Measurements from ENCODE around the gene PREP. TPM values are rescaled to one million over a fixed set of nuclear protein-coding genes. Genes with fewer than 3 reads are reported as not detected.

Gene PREP
- total RNA-seq, 2 experiments from 2014 or later = 46.4 to 46.9 TPM

DNA sequence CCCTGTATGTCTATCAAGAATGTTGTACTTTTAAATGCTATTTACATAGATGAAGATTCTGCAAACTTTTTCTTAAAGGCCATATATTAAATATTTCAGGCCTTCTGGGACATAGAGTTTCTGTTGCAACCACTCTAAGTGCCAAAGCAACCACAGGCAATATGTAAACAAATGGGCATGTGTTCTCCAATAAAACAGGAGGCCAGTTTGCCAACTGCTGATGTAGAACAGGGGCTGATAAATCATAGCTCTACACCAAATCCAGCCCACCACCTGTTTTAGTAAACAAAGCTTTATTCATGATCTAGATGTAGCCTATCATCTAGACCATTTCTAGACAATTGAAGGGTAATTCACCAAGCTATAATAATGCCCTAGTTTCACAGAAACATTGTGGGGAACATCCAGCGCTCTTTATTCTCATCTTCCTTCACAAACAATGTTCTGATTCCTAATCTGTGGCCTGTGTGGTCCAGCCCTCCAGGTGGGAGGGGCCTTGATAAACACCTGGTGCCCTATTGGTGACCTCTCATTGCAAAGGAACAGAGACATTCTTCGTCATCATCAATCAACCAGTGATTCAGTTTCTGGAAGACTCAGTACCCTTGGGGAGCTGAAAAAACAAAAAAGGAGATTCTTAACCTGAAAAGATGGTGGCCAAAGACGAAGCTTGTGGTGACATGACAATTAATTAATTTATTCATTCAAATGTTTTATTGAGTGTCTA is 80.2 kb downstream of the PREP start:
- no peak for ATAC-seq
- POLR2A ChIA-PET = no interaction called here
- Mint-ChIP-seq H3K27me3 (no peaks in the 10 kb centered on the region), H3K36me3 (ENCODE audit: low read depth) (peaks cover 30% of the 10 kb centered on the region), H3K27ac (no peak overlapping the region), H3K4me1 (ENCODE audit: low read depth) (no peaks in the 10 kb centered on the region), H3K4me3 (no peak overlapping the region), H3K9me3 (no peaks in the 10 kb centered on the region)
- DNase-seq = no peak
- TF ChIP-seq, protein P1, sequence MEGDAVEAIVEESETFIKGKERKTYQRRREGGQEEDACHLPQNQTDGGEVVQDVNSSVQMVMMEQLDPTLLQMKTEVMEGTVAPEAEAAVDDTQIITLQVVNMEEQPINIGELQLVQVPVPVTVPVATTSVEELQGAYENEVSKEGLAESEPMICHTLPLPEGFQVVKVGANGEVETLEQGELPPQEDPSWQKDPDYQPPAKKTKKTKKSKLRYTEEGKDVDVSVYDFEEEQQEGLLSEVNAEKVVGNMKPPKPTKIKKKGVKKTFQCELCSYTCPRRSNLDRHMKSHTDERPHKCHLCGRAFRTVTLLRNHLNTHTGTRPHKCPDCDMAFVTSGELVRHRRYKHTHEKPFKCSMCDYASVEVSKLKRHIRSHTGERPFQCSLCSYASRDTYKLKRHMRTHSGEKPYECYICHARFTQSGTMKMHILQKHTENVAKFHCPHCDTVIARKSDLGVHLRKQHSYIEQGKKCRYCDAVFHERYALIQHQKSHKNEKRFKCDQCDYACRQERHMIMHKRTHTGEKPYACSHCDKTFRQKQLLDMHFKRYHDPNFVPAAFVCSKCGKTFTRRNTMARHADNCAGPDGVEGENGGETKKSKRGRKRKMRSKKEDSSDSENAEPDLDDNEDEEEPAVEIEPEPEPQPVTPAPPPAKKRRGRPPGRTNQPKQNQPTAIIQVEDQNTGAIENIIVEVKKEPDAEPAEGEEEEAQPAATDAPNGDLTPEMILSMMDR (IDR thresholded peaks at IDR 0.05) = no peak
- CTCF ChIA-PET = no interaction called here
- intact Hi-C loops (cut with micrococcal nuclease) = no loop called here

DNA sequence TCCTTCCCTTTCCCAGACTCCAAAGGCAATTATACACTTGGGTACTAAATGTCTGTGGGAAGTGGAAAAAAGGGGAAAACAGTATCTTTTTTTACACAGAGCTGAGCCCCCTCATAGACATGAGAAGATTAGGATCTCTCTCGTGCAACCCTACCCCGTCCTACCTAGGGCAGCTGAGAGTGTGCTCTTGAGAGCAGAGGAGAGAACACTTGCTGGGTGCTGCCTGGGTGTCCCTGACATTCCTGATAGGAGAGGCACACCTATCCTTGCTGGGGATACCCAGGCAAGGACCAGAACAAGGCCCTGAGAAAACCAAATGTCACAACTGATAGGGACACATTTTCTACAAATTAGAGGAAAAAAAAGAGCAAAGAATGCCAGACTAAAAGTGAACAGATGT is 81.2 kb downstream of the PREP start:
- peaks cover 34% of the 10 kb centered on the region for H3K36me3 Mint-ChIP-seq (ENCODE audit: low read depth)
- intact Hi-C loops (cut with micrococcal nuclease) = no loop called here

DNA sequence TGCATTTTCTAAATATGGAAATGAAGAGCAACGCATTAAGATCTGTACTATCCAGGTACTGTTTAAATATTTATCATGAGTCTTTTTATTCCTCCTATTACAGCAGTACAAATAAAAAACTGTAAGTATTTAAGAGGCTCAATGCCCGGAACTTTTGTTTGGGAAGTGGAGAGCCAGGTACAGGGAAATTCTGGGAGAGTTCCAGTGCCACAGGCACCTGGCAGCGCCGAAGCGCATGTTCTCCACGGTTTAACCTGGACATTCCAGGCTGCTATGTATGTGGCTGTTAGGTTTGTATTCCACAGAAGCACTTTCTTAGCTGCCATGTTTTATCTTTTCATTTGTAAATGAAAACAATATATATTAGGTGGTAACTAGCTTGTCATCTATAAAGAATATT is 81.7 kb downstream of the PREP start:
- CTCF ChIA-PET = no interaction called here
- TF ChIP-seq, protein P1 (IDR thresholded peaks at IDR 0.05) = no peak
- H3K27me3 Mint-ChIP-seq = no peaks in the 10 kb centered on the region
- peaks cover 33% of the 10 kb centered on the region for H3K36me3 Mint-ChIP-seq (ENCODE audit: low read depth)
- POLR2A ChIA-PET = no interaction called here
- no peak for DNase-seq
- ATAC-seq = no peak
- H3K4me3 Mint-ChIP-seq = no peak overlapping the region
- H3K9me3 Mint-ChIP-seq = no peaks in the 10 kb centered on the region
- intact Hi-C loops (cut with micrococcal nuclease) = no loop called here
- H3K27ac Mint-ChIP-seq = no peak overlapping the region
- H3K4me1 Mint-ChIP-seq (ENCODE audit: low read depth) = no peaks in the 10 kb centered on the region

More for the DNA sequence above, 81.2 kb downstream of the PREP start:
- ATAC-seq = no peak
- no peak overlapping the region for H3K27ac Mint-ChIP-seq
- TF ChIP-seq, protein P1 (IDR thresholded peaks at IDR 0.05) = no peak
- DNase-seq = no peak
- no peak overlapping the region for H3K4me3 Mint-ChIP-seq
- H3K4me1 Mint-ChIP-seq (ENCODE audit: low read depth) = no peaks in the 10 kb centered on the region
- POLR2A ChIA-PET = no interaction called here
- H3K9me3 Mint-ChIP-seq = no peaks in the 10 kb centered on the region
- H3K27me3 Mint-ChIP-seq = no peaks in the 10 kb centered on the region
- CTCF ChIA-PET = no interaction called here

DNA sequence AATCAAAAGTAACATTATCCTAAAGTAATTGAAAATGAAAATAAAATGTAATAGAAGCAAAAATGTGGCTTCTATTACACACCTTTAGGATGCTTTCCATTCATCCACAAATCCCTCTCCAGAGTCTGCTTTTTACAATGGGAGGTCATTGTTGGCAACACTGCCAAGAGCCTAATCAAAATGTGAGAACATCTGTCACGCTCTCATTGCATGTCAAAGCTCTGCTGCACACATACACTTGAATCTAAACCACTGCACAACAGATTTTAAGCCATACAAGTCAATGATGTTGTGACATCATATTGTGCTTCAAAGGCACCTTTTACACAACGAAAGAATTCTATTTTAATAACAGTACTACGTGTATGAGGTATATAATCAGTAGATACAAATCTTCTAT is 82.1 kb downstream of the PREP start:
- Mint-ChIP-seq H3K27me3 (no peaks in the 10 kb centered on the region), H3K27ac (no peak overlapping the region), H3K4me3 (no peak overlapping the region), H3K4me1 (ENCODE audit: low read depth) (no peaks in the 10 kb centered on the region), H3K36me3 (ENCODE audit: low read depth) (peaks cover 36% of the 10 kb centered on the region), H3K9me3 (no peaks in the 10 kb centered on the region)
- no peak for ATAC-seq
- POLR2A ChIA-PET = no interaction called here
- TF ChIP-seq, protein P1 (IDR thresholded peaks at IDR 0.05) = no peak
- intact Hi-C loops (cut with micrococcal nuclease) = no loop called here
- CTCF ChIA-PET = no interaction called here
- no peak for DNase-seq

- no peak for DNase-seq
- Mint-ChIP-seq H3K36me3 (ENCODE audit: low read depth) (peaks cover 36% of the 10 kb centered on the region), H3K27ac (no peak overlapping the region), H3K9me3 (no peaks in the 10 kb centered on the region), H3K4me3 (no peak overlapping the region), H3K27me3 (no peaks in the 10 kb centered on the region), H3K4me1 (ENCODE audit: low read depth) (no peaks in the 10 kb centered on the region)
- intact Hi-C loops (cut with micrococcal nuclease) = no loop called here
- TF ChIP-seq, protein P1 (IDR thresholded peaks at IDR 0.05) = no peak
- ATAC-seq = no peak
- CTCF ChIA-PET = no interaction called here
- POLR2A ChIA-PET = no interaction called here
These were observed 82.6 kb downstream of the PREP start for GRCh38 chr6:105320271-105320670.
